ENCODE measurements around the gene KCNQ1. TPM values are rescaled to one million over a fixed set of nuclear protein-coding genes. Genes with fewer than 3 reads are reported as not detected.

The KCNQ1 gene
- total and polyA plus RNA-seq, 9 of the 15 experiments (the other 6 are each of a cell fraction or from before 2014, with no cell fraction given): 0.44 TPM; not detected in 8

DNA sequence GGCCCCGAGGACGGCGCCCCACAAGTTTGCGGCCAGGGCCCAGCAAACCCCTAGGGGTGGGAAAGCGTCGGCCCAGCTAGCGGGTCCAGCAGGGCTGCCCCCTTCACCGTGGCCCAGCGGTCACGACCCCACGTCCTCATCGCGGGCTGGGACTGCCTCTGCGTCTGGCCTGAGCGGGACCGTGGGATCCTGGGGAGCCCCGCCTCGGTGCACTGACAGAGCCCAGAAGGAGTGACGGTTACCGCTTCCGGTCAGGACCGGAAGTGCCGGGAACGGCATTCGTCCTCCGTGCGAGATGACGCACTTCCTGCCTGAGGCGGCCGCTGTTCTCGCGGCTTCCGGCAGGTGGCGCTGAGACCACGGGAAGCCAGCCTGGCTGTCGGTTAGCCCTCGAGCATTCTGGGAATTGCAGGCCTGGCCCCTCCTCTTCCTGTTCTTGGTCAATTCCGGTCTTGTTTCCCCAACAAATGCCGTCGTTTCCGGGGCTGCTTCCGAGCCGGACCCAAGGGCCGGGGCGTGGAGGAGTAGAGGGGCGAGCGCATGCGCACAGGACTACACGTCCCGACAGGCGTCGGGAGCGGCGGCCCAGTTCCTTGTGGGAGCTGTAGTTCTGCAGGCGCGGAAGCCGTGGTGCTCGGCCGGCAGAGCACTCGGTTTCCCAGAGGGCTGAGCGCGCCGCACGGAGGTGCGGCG, 44.6 kb upstream of the KCNQ1 start, which contains the start of gene TSSC4 (continued):
- no peak for TF ChIP-seq SMAD2 (IDR thresholded peaks at IDR 0.05; ENCODE audit: low read depth, low read length)
- peak; percentile 2; the same call in 1 of the 2 replicates for TF ChIP-seq NFE2 (IDR thresholded peaks at IDR 0.05; ENCODE audit: low read depth)
- peak; percentile 77 for TF ChIP-seq KDM5B (IDR thresholded peaks at IDR 0.05; ENCODE audit: insufficient replicate concordance, low read depth, low read length)
- peak; percentile 93 for TF ChIP-seq ZNF143 (CRISPR knock-in tag; IDR thresholded peaks at IDR 0.05)
- no peak for TF ChIP-seq ZNF224 (CRISPR knock-in tag; IDR thresholded peaks at IDR 0.05)
- no peak for TF ChIP-seq ZNF124 (CRISPR knock-in tag; IDR thresholded peaks at IDR 0.05)
- no peak for TF ChIP-seq ZNF431 (CRISPR knock-in tag; IDR thresholded peaks at IDR 0.05)
- TF ChIP-seq MCM3 (IDR thresholded peaks at IDR 0.05): no peak
- peak; percentile 89; the same call in 1 of the 2 replicates for TF ChIP-seq ZNF232 (CRISPR knock-in tag; IDR thresholded peaks at IDR 0.05)
- TF ChIP-seq EP300 (IDR thresholded peaks at IDR 0.05; ENCODE audit: low read length): peak; percentile 91
- TF ChIP-seq ZNF561 (CRISPR knock-in tag; conservative IDR thresholded peaks at IDR 0.05): no peak
- no peak for TF ChIP-seq MXD1 (CRISPR knock-in tag; IDR thresholded peaks at IDR 0.05; ENCODE audit: borderline replicate concordance, poor library complexity, severe bottlenecking)
- TF ChIP-seq CEBPG (CRISPR knock-in tag; IDR thresholded peaks at IDR 0.05): no peak
- TF ChIP-seq CEBPG (tag; conservative IDR thresholded peaks at IDR 0.05 in 1 of 2, IDR thresholded peaks at IDR 0.05 in 1 of 2): no peak
- no peak for TF ChIP-seq HDGF (IDR thresholded peaks at IDR 0.05)
- TF ChIP-seq ZNF318 (IDR thresholded peaks at IDR 0.05; ENCODE audit: borderline replicate concordance in 1 of 2, low read depth in 1 of 2): no peak
- TF ChIP-seq COPS2 (conservative IDR thresholded peaks at IDR 0.05): no peak
- peak; percentile 33; the same call in 1 of the 2 replicates for TF ChIP-seq ZBTB1 (CRISPR knock-in tag; IDR thresholded peaks at IDR 0.05; ENCODE audit: borderline replicate concordance, low read depth)
- peak; percentile 98 for TF ChIP-seq ZNF395 (CRISPR knock-in tag; IDR thresholded peaks at IDR 0.05)
